ENCODE results near the gene ELFN2.

ELFN2 gene

GRCh38 chr22:37371491-37371890, 55.8 kb downstream of the ELFN2 start:
- Histone ChIP-seq H3K27me3 (ENCODE audit: low read depth) (peaks cover 7% of the 10 kb centered on the region; the same call in 1 of the 2 replicates), H3K4me3 (no peak overlapping the region), H3K9me3 (no peaks in the 10 kb centered on the region), H3K36me3 (replicated peaks) (no peaks in the 10 kb centered on the region), H3K4me1 (no peaks in the 10 kb centered on the region)
- DNase-seq (ENCODE audit: low spot score in 2 of 2): no peak
- in situ Hi-C loops (cut with MboI; ENCODE audit: low sequenced_read_pairs): no loop called here

DNA sequence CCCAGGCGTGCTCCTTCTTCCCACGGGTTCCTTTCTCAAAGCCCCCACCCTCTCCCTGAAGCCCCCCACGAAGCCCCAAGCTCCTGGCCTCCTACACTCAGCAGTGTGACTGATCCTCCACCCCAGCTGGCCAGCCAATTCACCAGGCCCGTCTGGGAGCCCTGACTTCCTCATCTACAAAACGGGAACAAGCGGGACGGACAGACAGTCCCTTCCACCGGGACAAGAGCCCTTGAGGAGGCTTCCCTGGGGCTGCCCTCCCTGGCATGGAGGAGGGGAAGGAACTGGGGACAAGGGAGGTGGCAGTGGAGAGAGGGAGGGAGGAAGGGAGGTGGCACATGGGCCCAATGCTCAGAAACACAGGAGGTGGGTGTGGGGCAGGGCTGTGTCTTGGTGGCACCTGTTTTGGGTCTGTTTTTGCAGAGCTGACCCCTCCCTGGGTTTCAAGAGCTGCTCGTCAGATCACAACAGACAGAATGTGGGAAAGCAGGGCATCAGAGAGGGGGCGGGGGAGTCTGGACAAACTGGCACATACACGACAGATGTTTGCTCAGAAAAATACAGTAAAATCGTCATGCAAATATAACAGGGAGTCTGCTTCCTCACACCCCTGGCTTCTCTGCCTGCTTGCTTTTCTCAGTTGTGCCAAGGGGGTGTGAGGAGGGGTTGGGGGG, 56.8 kb downstream of the ELFN2 start:
- no peaks in the 10 kb centered on the region for H3K9me3 ChIP-seq
- no peak overlapping the region for H3K4me3 ChIP-seq
- in situ Hi-C loops (cut with MboI; ENCODE audit: low sequenced_read_pairs): no loop called here
- no peaks in the 10 kb centered on the region for H3K27me3 ChIP-seq (ENCODE audit: low read depth)
- no peaks in the 10 kb centered on the region for H3K36me3 ChIP-seq (replicated peaks)
- no peak for DNase-seq (ENCODE audit: low spot score in 2 of 2)
- H3K4me1 ChIP-seq: no peaks in the 10 kb centered on the region

DNA sequence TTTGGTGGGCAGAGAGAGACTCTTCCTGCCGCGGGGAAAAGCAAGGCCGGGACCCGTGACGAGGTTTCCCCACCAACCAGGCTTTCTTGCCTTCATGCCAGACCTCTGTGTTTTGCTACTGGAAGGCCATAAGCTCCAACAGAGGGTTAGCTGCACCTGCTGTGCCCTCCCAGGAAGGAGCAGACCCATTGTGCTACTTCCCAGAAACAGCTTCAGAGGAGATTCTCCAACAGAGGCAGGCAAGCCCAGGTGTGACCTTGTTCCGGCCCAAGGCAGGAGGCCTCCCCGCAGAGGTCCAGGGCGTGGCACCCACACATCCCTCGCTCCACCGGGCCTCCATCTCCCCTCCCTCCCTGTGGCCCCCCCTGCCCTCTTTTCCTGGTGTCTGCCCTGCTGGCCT, 57.8 kb downstream of the ELFN2 start:
- Histone ChIP-seq H3K9me3 (no peaks in the 10 kb centered on the region), H3K27me3 (ENCODE audit: low read depth) (no peaks in the 10 kb centered on the region), H3K4me1 (no peaks in the 10 kb centered on the region), H3K4me3 (no peak overlapping the region), H3K36me3 (replicated peaks) (no peaks in the 10 kb centered on the region)
- in situ Hi-C loops (cut with MboI; ENCODE audit: low sequenced_read_pairs): no loop called here
- DNase-seq (ENCODE audit: low spot score in 2 of 2): no peak

GRCh38 chr22:37368058-37368457, 59.2 kb downstream of the ELFN2 start:
- in situ Hi-C loops (cut with MboI; ENCODE audit: low sequenced_read_pairs): no loop called here
- Histone ChIP-seq H3K27me3 (ENCODE audit: low read depth) (no peaks in the 10 kb centered on the region), H3K9me3 (no peaks in the 10 kb centered on the region), H3K4me3 (no peak overlapping the region), H3K4me1 (no peaks in the 10 kb centered on the region), H3K36me3 (replicated peaks) (no peaks in the 10 kb centered on the region)
- no peak for DNase-seq (ENCODE audit: low spot score in 2 of 2)

DNA sequence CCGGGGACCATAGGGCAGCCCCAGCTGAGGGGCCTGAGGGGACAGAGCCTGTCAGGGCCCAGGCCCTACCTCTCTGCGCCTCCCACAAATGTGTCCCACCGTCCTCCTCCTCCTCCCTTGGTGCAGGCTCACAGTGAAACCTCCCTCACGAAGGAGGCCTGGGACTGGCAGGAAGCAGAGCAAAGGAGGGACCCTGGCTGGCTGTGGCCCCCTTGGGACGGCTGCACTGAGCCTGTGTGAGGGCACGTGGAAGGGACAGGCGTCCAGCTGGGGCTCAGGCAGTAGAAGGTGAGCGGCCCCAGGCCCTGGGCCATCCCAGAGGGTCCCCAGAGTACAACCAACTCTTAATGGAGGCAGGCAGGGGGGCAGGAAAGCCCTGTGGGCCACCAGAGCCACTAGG, 60.7 kb downstream of the ELFN2 start:
- no peak for DNase-seq (ENCODE audit: low spot score in 2 of 2)
- H3K27me3 ChIP-seq (ENCODE audit: low read depth): no peaks in the 10 kb centered on the region
- in situ Hi-C loops (cut with MboI; ENCODE audit: low sequenced_read_pairs): no loop called here
- no peaks in the 10 kb centered on the region for H3K4me1 ChIP-seq
- no peaks in the 10 kb centered on the region for H3K36me3 ChIP-seq (replicated peaks)
- no peak overlapping the region for H3K4me3 ChIP-seq
- no peaks in the 10 kb centered on the region for H3K9me3 ChIP-seq

- in situ Hi-C loops (cut with MboI; ENCODE audit: low sequenced_read_pairs): no loop called here
- DNase-seq (ENCODE audit: low spot score in 2 of 2): no peak
- no peaks in the 10 kb centered on the region for H3K27me3 ChIP-seq (ENCODE audit: low read depth)
- no peak overlapping the region for H3K4me3 ChIP-seq
- no peaks in the 10 kb centered on the region for H3K36me3 ChIP-seq (replicated peaks)
- H3K4me1 ChIP-seq: no peaks in the 10 kb centered on the region
- no peaks in the 10 kb centered on the region for H3K9me3 ChIP-seq
These were observed 61.3 kb downstream of the ELFN2 start for GRCh38 chr22:37365950-37366349.

DNA sequence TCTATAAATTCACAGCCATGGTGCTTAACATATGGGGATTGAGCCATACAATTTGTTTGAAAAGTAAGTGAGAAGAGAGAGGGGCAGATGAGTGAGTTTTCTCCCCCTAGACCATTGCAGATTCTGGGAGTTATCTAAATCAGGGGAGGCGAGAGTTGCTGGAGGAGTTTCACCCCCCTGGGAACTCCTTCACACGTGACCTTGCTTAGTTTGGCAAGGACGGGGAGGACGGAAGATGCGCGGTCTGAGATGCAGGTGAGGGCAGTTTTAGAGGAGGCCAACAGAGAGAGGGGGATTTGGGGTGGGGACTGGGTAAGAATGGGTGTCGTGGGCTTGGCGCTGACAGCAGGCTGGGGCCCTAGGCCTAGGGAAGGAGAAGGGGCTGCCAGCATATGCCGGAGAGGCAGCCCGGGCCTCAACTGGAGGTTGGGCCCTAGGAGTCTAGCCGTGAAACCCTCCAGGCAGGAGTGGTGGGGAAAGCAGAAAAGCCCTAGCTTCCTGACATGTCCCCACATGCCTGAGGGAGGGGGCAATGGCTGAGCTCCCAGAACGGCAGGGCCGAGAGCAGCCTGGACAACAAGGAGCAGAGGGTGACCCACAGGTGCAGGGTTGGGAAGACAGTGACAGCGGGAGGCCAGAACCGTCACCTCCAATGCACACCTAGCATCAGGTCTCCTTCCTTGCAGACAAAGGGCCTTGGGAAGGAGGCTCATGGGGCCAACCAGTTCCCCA, 63.9 kb downstream of the ELFN2 start:
- in situ Hi-C loops (cut with MboI; ENCODE audit: low sequenced_read_pairs): no loop called here
- Histone ChIP-seq H3K9me3 (no peaks in the 10 kb centered on the region), H3K4me3 (no peak overlapping the region), H3K27me3 (ENCODE audit: low read depth) (no peaks in the 10 kb centered on the region), H3K4me1 (no peaks in the 10 kb centered on the region), H3K36me3 (replicated peaks) (no peaks in the 10 kb centered on the region)
- DNase-seq (ENCODE audit: low spot score in 2 of 2): no peak

DNA sequence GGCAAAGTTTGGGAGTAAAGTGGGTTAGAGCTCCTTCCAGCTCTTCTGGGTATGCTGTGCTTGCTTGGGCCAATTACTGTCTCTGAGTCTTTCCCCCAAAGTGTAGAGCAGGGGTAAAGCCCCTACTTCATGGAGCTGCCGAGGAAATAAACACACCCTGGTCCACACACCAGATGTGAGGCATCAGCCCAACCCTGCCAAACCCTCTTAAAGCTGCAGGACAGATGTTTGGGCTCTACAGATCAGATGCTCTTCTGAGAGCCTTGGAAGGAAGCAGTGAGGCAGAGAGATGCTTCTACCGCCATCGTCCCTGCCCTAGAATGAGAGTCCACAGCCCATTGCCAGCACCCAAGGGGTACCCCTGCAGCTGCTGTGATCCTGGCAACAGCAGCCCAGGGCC, 64.7 kb downstream of the ELFN2 start:
- DNase-seq (ENCODE audit: low spot score in 2 of 2): no peak
- Histone ChIP-seq H3K36me3 (replicated peaks) (no peaks in the 10 kb centered on the region), H3K27me3 (ENCODE audit: low read depth) (no peaks in the 10 kb centered on the region), H3K4me1 (no peaks in the 10 kb centered on the region), H3K9me3 (no peaks in the 10 kb centered on the region), H3K4me3 (no peak overlapping the region)
- in situ Hi-C loops (cut with MboI; ENCODE audit: low sequenced_read_pairs): no loop called here

DNA sequence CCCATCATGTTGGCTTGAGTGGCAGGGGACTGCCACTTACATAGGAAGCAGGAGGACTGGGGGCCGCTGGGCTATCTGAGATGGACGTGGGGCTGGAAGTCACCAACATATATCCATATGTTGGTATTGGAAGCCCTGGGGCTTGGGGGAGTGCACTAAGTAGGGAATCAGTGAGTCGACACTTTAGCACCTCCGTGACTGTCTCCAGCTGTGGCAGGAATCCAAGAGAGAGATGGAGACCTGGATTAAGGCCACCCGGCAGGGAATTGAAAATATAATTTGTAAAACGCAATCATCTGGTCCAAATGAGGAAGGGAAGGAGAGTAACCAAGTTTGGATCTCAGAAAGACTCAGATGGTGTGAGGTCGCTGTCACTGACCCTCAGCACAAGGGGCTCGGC, 68.4 kb downstream of the ELFN2 start:
- Histone ChIP-seq H3K36me3 (replicated peaks) (no peaks in the 10 kb centered on the region), H3K4me3 (no peak overlapping the region), H3K4me1 (no peaks in the 10 kb centered on the region), H3K27me3 (ENCODE audit: low read depth) (peaks cover 3% of the 10 kb centered on the region), H3K9me3 (no peaks in the 10 kb centered on the region)
- DNase-seq (ENCODE audit: low spot score in 2 of 2): no peak
- in situ Hi-C loops (cut with MboI; ENCODE audit: low sequenced_read_pairs): loop anchor here (10.0 kb wide), 1 partner anchor 64 kb away; no protein-coding TSS in a partner anchor

- no peaks in the 10 kb centered on the region for H3K9me3 ChIP-seq
- in situ Hi-C loops (cut with MboI; ENCODE audit: low sequenced_read_pairs): loop anchor here (10.0 kb wide), 1 partner anchor 64 kb away; no protein-coding TSS in a partner anchor
- DNase-seq (ENCODE audit: low spot score in 2 of 2): no peak
- no peaks in the 10 kb centered on the region for H3K4me1 ChIP-seq
- H3K36me3 ChIP-seq (replicated peaks): no peaks in the 10 kb centered on the region
- peaks cover 4% of the 10 kb centered on the region for H3K27me3 ChIP-seq (ENCODE audit: low read depth)
- H3K4me3 ChIP-seq: no peak overlapping the region
These were observed 68.9 kb downstream of the ELFN2 start for GRCh38 chr22:37358386-37358785.

- Histone ChIP-seq H3K27me3 (ENCODE audit: low read depth) (peaks cover 9% of the 10 kb centered on the region), H3K36me3 (replicated peaks) (no peaks in the 10 kb centered on the region), H3K9me3 (no peaks in the 10 kb centered on the region), H3K4me1 (no peaks in the 10 kb centered on the region), H3K4me3 (no peak overlapping the region)
- no peak for DNase-seq (ENCODE audit: low spot score in 2 of 2)
- in situ Hi-C loops (cut with MboI; ENCODE audit: low sequenced_read_pairs): loop anchor here (10.0 kb wide), 1 partner anchor 63 kb away; no protein-coding TSS in a partner anchor
These were observed 69.7 kb downstream of the ELFN2 start for GRCh38 chr22:37357446-37358075.

DNA sequence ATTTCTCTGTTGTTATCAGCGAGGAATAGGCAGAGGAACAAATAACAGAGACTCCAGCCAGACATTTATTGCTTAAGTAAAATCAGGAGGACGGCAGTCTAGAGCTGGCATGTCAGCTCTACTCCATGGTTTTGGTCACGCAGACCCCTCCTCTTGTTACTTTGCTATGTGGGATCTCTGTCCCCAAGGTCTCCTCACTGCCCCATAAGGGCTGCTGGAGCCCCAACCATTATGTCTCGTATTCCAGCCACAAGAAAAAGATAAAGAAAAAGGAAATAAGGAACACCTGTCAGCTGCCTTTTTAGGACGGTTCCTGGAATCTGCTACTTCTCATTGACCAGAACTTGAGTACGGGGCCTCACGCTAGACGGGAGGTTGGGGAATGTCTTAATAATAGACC, 70.4 kb downstream of the ELFN2 start:
- Histone ChIP-seq H3K9me3 (no peaks in the 10 kb centered on the region), H3K27me3 (ENCODE audit: low read depth) (peaks cover 9% of the 10 kb centered on the region), H3K36me3 (replicated peaks) (no peaks in the 10 kb centered on the region), H3K4me3 (no peak overlapping the region), H3K4me1 (no peaks in the 10 kb centered on the region)
- no peak for DNase-seq (ENCODE audit: low spot score in 2 of 2)
- in situ Hi-C loops (cut with MboI; ENCODE audit: low sequenced_read_pairs): loop anchor here (10.0 kb wide), 1 partner anchor 62 kb away; no protein-coding TSS in a partner anchor

GRCh38 chr22:37355174-37355573, 72.1 kb downstream of the ELFN2 start:
- Histone ChIP-seq H3K27me3 (ENCODE audit: low read depth) (peaks cover 9% of the 10 kb centered on the region), H3K4me3 (no peak overlapping the region), H3K36me3 (replicated peaks) (no peaks in the 10 kb centered on the region), H3K9me3 (no peaks in the 10 kb centered on the region), H3K4me1 (no peaks in the 10 kb centered on the region)
- in situ Hi-C loops (cut with MboI; ENCODE audit: low sequenced_read_pairs): loop anchor here (10.0 kb wide), 1 partner anchor 60 kb away; no protein-coding TSS in a partner anchor
- no peak for DNase-seq (ENCODE audit: low spot score in 2 of 2)

DNA sequence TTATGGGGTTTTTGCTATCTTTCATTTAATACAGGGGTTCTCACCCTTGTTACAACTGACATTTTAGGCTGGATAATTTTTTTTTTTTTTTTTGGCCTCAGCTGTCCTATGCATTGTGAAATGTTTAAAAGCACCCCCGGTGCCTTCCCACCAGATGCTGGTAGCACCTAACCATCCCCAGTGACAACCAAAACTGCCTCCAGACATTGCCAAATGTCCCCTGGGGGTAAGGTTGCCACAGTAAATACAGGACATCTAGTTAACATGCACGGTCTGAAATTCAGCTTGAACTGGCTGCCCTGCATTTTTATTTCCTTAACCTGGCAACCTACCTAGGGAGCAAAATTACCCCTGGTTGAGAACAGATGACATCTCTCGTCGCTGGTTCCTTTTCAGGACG, 72.6 kb downstream of the ELFN2 start:
- Histone ChIP-seq H3K4me3 (no peak overlapping the region), H3K9me3 (no peaks in the 10 kb centered on the region), H3K36me3 (replicated peaks) (no peaks in the 10 kb centered on the region), H3K27me3 (ENCODE audit: low read depth) (peaks cover 9% of the 10 kb centered on the region), H3K4me1 (no peaks in the 10 kb centered on the region)
- no peak for DNase-seq (ENCODE audit: low spot score in 2 of 2)
- in situ Hi-C loops (cut with MboI; ENCODE audit: low sequenced_read_pairs): loop anchor here (10.0 kb wide), 1 partner anchor 60 kb away; no protein-coding TSS in a partner anchor
